PC-9 (cell line): ENCODE measurements around the gene FBXO2.

Source experiments
- EZH2 ChIP-seq: fragments of 200-600 bp; sonication (generic); IDR thresholded peaks from 2 replicates; pipeline ENCODE4 v1.8.0; 2017; ENCODE audit warnings: antibody characterized with exemption, low read depth
- TF ChIP-seq, protein P1 (sequence below): fragments of 200-600 bp; sonication (generic); conservative IDR thresholded peaks from 2 replicates; pipeline ENCODE4 v1.6.1; 2017; ENCODE audit warnings: mixed run types, antibody characterized with exemption, mild to moderate bottlenecking, moderate library complexity

- TF ChIP-seq, protein P1, sequence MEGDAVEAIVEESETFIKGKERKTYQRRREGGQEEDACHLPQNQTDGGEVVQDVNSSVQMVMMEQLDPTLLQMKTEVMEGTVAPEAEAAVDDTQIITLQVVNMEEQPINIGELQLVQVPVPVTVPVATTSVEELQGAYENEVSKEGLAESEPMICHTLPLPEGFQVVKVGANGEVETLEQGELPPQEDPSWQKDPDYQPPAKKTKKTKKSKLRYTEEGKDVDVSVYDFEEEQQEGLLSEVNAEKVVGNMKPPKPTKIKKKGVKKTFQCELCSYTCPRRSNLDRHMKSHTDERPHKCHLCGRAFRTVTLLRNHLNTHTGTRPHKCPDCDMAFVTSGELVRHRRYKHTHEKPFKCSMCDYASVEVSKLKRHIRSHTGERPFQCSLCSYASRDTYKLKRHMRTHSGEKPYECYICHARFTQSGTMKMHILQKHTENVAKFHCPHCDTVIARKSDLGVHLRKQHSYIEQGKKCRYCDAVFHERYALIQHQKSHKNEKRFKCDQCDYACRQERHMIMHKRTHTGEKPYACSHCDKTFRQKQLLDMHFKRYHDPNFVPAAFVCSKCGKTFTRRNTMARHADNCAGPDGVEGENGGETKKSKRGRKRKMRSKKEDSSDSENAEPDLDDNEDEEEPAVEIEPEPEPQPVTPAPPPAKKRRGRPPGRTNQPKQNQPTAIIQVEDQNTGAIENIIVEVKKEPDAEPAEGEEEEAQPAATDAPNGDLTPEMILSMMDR = no peak
- TF ChIP-seq EZH2 = no peak
These were observed 37.5 kb downstream of the FBXO2 start for GRCh38 chr1:11616766-11617165.
